ENCODE data around the gene CRYL1.

DNA sequence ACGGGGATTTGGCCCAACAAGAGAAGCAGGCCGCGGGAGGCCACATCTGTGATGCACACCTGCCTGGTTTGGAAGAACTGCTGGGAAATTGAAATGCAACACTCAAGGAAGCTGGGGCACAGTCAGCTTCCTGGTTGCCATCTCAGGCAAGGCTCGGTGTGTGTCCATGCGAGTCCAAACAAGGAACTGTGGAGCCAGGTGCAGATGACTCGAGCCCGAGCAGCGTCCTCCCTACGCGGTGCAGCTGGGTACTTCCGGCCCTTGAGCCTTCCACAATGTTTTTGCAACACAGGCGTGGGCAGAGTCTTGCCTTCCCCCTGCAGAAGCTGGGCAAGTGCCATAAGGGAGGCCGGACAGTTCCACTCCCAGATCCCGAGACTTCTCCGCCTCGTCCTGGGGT is 94.6 kb downstream of the CRYL1 start:
- TF ChIP-seq, protein P1, sequence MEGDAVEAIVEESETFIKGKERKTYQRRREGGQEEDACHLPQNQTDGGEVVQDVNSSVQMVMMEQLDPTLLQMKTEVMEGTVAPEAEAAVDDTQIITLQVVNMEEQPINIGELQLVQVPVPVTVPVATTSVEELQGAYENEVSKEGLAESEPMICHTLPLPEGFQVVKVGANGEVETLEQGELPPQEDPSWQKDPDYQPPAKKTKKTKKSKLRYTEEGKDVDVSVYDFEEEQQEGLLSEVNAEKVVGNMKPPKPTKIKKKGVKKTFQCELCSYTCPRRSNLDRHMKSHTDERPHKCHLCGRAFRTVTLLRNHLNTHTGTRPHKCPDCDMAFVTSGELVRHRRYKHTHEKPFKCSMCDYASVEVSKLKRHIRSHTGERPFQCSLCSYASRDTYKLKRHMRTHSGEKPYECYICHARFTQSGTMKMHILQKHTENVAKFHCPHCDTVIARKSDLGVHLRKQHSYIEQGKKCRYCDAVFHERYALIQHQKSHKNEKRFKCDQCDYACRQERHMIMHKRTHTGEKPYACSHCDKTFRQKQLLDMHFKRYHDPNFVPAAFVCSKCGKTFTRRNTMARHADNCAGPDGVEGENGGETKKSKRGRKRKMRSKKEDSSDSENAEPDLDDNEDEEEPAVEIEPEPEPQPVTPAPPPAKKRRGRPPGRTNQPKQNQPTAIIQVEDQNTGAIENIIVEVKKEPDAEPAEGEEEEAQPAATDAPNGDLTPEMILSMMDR (IDR thresholded peaks at IDR 0.05; ENCODE audit: control extremely low read depth in 1 of 3, insufficient read depth in 1 of 3, low read depth in 1 of 3, low read length in 3 of 3): no peak
- TF ChIP-seq EZH2 (IDR thresholded peaks at IDR 0.05; ENCODE audit: low read depth, low read length, severe bottlenecking) (no peak), JUN (IDR thresholded peaks at IDR 0.05; ENCODE audit: low read depth, low read length) (no peak), RAD21 (IDR thresholded peaks at IDR 0.05 in 1 of 2, conservative IDR thresholded peaks at IDR 0.05 in 1 of 2; ENCODE audit: low read depth in 2 of 2, low read length in 2 of 2) (no peak), BCL11A (IDR thresholded peaks at IDR 0.05; ENCODE audit: low read depth in 2 of 2, low read length in 2 of 2) (no peak), FOSL1 (IDR thresholded peaks at IDR 0.05; ENCODE audit: insufficient read depth, low read depth, low read length) (no peak), GABPA (IDR thresholded peaks at IDR 0.05; ENCODE audit: borderline replicate concordance, insufficient read depth, low read length) (no peak), POLR2AphosphoS5 (IDR thresholded peaks at IDR 0.05; ENCODE audit: low read depth, low read length) (no peak)
- TF ChIP-seq, protein P2, sequence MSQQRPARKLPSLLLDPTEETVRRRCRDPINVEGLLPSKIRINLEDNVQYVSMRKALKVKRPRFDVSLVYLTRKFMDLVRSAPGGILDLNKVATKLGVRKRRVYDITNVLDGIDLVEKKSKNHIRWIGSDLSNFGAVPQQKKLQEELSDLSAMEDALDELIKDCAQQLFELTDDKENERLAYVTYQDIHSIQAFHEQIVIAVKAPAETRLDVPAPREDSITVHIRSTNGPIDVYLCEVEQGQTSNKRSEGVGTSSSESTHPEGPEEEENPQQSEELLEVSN (IDR thresholded peaks at IDR 0.05): no peak
- TF ChIP-seq, protein P3, sequence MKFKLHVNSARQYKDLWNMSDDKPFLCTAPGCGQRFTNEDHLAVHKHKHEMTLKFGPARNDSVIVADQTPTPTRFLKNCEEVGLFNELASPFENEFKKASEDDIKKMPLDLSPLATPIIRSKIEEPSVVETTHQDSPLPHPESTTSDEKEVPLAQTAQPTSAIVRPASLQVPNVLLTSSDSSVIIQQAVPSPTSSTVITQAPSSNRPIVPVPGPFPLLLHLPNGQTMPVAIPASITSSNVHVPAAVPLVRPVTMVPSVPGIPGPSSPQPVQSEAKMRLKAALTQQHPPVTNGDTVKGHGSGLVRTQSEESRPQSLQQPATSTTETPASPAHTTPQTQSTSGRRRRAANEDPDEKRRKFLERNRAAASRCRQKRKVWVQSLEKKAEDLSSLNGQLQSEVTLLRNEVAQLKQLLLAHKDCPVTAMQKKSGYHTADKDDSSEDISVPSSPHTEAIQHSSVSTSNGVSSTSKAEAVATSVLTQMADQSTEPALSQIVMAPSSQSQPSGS (IDR thresholded peaks at IDR 0.05; ENCODE audit: low read length): no peak
